ENCODE data around the gene SNX18. TPM values are rescaled to one million over a fixed set of nuclear protein-coding genes. Genes with fewer than 3 reads are reported as not detected.
A peak's percentile ranks its signal among the peaks of the same experiment; 100 is the strongest.
"Not testable (repeated sequence)": the region's sequence is repeated elsewhere in the genome, so short reads cannot be mapped to it uniquely, and the experiment has no call there.

Gene SNX18
- total RNA-seq, 1 donor from 2014 or later, result 27.8 TPM

- no peak for DNase-seq (ENCODE audit: low spot score)
Observed at GRCh38 chr5:54520438-54520846, 2.9 kb downstream of the SNX18 start.

- no peak for DNase-seq (ENCODE audit: low spot score)
Observed at GRCh38 chr5:54520940-54521339, 3.4 kb downstream of the SNX18 start.

- no peak for DNase-seq (ENCODE audit: low spot score)
Observed at GRCh38 chr5:54521856-54522479, 4.4 kb downstream of the SNX18 start.

- DNase-seq (ENCODE audit: low spot score), result no peak
Observed at GRCh38 chr5:54523534-54523933, 6.0 kb downstream of the SNX18 start.

- no peak for DNase-seq (ENCODE audit: low spot score)
Observed at GRCh38 chr5:54524082-54524481, 6.5 kb downstream of the SNX18 start.

- no peak for DNase-seq (ENCODE audit: low spot score)
Observed at GRCh38 chr5:54524704-54525103, 7.1 kb downstream of the SNX18 start.

GRCh38 chr5:54525261-54525660 lies 7.7 kb downstream of the SNX18 start:
- no peak for DNase-seq (ENCODE audit: low spot score)

GRCh38 chr5:54525692-54526091 lies 8.1 kb downstream of the SNX18 start:
- no peak for DNase-seq (ENCODE audit: low spot score)

GRCh38 chr5:54526604-54527288 lies 9.2 kb downstream of the SNX18 start:
- DNase-seq (ENCODE audit: low spot score), result no peak

GRCh38 chr5:54528633-54529209 lies 11.2 kb downstream of the SNX18 start:
- no peak for DNase-seq (ENCODE audit: low spot score)

GRCh38 chr5:54529565-54529964 lies 12.0 kb downstream of the SNX18 start:
- DNase-seq (ENCODE audit: low spot score), result no peak

GRCh38 chr5:54531546-54531945 lies 14.0 kb downstream of the SNX18 start:
- DNase-seq (ENCODE audit: low spot score), result no peak

- DNase-seq (ENCODE audit: low spot score), result peak; percentile 74
Observed at GRCh38 chr5:54533541-54534190, 16.1 kb downstream of the SNX18 start.

- no peak for DNase-seq (ENCODE audit: low spot score)
Observed at GRCh38 chr5:54534191-54535004, 16.8 kb downstream of the SNX18 start.

GRCh38 chr5:54535149-54535844 lies 17.7 kb downstream of the SNX18 start:
- DNase-seq (ENCODE audit: low spot score), result no peak

- not testable (repeated sequence) for DNase-seq (ENCODE audit: low spot score)
Observed at GRCh38 chr5:54536375-54536774, 18.8 kb downstream of the SNX18 start.

- not testable (repeated sequence) for DNase-seq (ENCODE audit: low spot score)
Observed at GRCh38 chr5:54536861-54537260, 19.3 kb downstream of the SNX18 start.

- DNase-seq (ENCODE audit: low spot score), result no peak
Observed at GRCh38 chr5:54537725-54538124, 20.2 kb downstream of the SNX18 start.

- DNase-seq (ENCODE audit: low spot score), result no peak
Observed at GRCh38 chr5:54538156-54538555, 20.6 kb downstream of the SNX18 start.

- no peak for DNase-seq (ENCODE audit: low spot score)
Observed at GRCh38 chr5:54539001-54539400, 21.4 kb downstream of the SNX18 start.

GRCh38 chr5:54540286-54540685 lies 22.7 kb downstream of the SNX18 start:
- DNase-seq (ENCODE audit: low spot score), result no peak
